Breast epithelium (tissue), 3 donors: ENCODE data around the gene MAPK8IP2.

Experiments used
- CTCF ChIP-seq, 3 donors: fragments of 450-650 bp; IDR thresholded peaks; one replicate each; pipeline ENCODE4 v1.5.1; 2016 to 2017; ENCODE audit warnings: antibody characterized with exemption in 3 of 3, mild to moderate bottlenecking in 3 of 3, moderate library complexity in 3 of 3
- POLR2A ChIP-seq: fragments of 450-650 bp; IDR thresholded peaks from one replicate; pipeline ENCODE4 v1.6.1; 2016; ENCODE audit warnings: antibody characterized with exemption, mild to moderate bottlenecking, moderate library complexity

DNA sequence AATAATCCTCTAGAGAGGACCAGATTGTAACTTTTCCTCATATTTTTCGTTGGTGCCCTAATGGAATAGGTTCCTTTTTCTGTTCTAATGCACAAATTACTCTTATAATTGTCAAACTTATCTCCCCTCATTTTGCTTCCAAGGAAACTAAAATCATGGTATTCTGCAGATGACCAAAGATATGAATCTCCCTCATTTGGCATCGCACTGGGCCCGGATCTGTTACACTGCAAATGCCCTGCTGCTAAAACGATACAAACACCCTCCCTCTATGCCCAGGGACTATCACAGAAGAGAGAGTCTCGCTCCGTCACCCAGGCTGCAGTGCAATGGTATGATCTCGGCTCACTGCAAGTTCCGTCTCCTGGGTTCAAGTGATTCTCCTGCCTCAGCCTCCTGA, 47.3 kb upstream of the MAPK8IP2 start:
- no peak for TF ChIP-seq CTCF (IDR thresholded peaks at IDR 0.05)
- no peak for TF ChIP-seq POLR2A
